HG02943 (cell line): ENCODE measurements around the gene RRP12.

Source experiments
- ATAC-seq: cut with Tn5 transposase; IDR thresholded peaks from one replicate; pipeline ENCODE4 v1.9.1; 2021; ENCODE audit warnings: mild to moderate bottlenecking, low read depth, moderate library complexity; ENCODE audit not compliant: unreplicated experiment

Gene RRP12

GRCh38 chr10:97336942-97337831 is 64.0 kb downstream of the RRP12 start:
- ATAC-seq, result no peak

GRCh38 chr10:97336446-97336845 is 64.7 kb downstream of the RRP12 start:
- ATAC-seq, result no peak

- no peak for ATAC-seq
Observed at GRCh38 chr10:97336006-97336405, 65.1 kb downstream of the RRP12 start.

- peak; percentile 4 for ATAC-seq
Observed at GRCh38 chr10:97335188-97335619, 65.9 kb downstream of the RRP12 start.

- ATAC-seq, result peak; percentile 79
Observed at GRCh38 chr10:97334370-97335175, 66.6 kb downstream of the RRP12 start, which contains the start of gene FRAT2. Gene FRAT2 (minus strand): TSS chr10:97334729. CDS start chr10:97334572, 157 bp downstream.

- peak; percentile 21 for ATAC-seq
Observed at GRCh38 chr10:97333601-97334369, 67.4 kb downstream of the RRP12 start.

- ATAC-seq, result no peak
Observed at GRCh38 chr10:97333351-97333600, 67.9 kb downstream of the RRP12 start.

- ATAC-seq, result no peak
Observed at GRCh38 chr10:97332591-97333350, 68.4 kb downstream of the RRP12 start.

- ATAC-seq, result no peak
Observed at GRCh38 chr10:97331153-97331703, 69.9 kb downstream of the RRP12 start.

- no peak for ATAC-seq
Observed at GRCh38 chr10:97329766-97330165, 71.4 kb downstream of the RRP12 start.

GRCh38 chr10:97328646-97329453 is 72.3 kb downstream of the RRP12 start:
- no peak for ATAC-seq

- ATAC-seq, result no peak
Observed at GRCh38 chr10:97327348-97328294, 73.5 kb downstream of the RRP12 start.

GRCh38 chr10:97325754-97326153 is 75.4 kb downstream of the RRP12 start:
- ATAC-seq, result no peak

- no peak for ATAC-seq
Observed at GRCh38 chr10:97323501-97323900, 77.6 kb downstream of the RRP12 start.

GRCh38 chr10:97321804-97322190 is 79.3 kb downstream of the RRP12 start:
- ATAC-seq, result no peak

GRCh38 chr10:97321032-97321803 is 79.9 kb downstream of the RRP12 start:
- ATAC-seq, result no peak

- no peak for ATAC-seq
Observed at GRCh38 chr10:97320480-97321031, 80.6 kb downstream of the RRP12 start.
